GM19238 (cell line): ENCODE measurements around the gene OSBPL3.

Source experiments
- DNase-seq: peaks from one replicate; pipeline ENCODE4 v3.0.0; 2011; ENCODE audit warnings: low spot score; ENCODE audit not compliant: insufficient read length

Gene OSBPL3

GRCh38 chr7:24952464-24952863, 27.5 kb downstream of the OSBPL3 start:
- no peak for DNase-seq

- no peak for DNase-seq
Measured at GRCh38 chr7:24951441-24951980, 28.5 kb downstream of the OSBPL3 start.

- DNase-seq, result no peak
Measured at GRCh38 chr7:24949884-24950283, 30.1 kb downstream of the OSBPL3 start.

GRCh38 chr7:24948739-24949138, 31.2 kb downstream of the OSBPL3 start:
- DNase-seq, result no peak

- DNase-seq, result no peak
Measured at GRCh38 chr7:24946467-24946866, 33.5 kb downstream of the OSBPL3 start.

DNA sequence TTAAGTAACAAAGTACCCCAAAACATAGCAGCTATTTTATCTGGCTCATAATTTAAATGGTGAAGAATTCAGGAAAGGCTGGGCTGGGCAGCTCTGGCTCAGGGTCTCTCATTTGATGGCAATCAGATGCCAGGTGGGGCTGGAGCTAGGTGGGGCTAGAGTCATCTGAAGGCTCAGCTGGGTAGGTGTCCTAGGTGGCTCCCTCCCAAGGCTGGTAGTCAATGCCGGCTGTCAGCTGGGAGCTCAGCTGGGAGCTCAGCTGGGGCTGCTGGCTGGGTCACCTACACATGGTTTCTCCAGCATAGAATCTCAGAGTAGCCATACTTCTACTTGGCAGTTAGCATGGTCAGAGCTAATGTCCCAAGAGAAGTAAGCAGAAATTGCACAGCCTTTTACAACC, 34.1 kb downstream of the OSBPL3 start:
- no peak for DNase-seq

GRCh38 chr7:24943096-24943948, 36.7 kb downstream of the OSBPL3 start:
- no peak for DNase-seq

DNA sequence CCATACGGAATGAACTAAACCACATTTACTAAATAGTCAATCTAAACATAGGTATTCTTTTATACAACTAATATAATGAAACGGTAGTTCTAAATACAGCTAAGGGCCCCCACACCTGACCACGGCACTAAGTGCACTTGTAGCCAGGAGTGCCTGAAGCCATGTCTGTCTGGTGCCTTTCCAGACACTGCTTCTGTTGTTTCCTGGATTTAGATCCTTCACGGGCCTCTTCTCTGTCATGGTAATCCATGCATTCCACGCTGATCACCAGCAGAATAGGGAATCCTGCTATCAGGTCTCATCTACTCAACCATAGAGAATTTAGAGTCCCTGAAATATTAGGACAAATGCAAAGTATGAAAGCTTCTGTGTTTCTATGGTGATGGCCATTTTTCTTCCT, 37.8 kb downstream of the OSBPL3 start:
- DNase-seq, result no peak

GRCh38 chr7:24939416-24939815, 40.6 kb downstream of the OSBPL3 start:
- no peak for DNase-seq

DNA sequence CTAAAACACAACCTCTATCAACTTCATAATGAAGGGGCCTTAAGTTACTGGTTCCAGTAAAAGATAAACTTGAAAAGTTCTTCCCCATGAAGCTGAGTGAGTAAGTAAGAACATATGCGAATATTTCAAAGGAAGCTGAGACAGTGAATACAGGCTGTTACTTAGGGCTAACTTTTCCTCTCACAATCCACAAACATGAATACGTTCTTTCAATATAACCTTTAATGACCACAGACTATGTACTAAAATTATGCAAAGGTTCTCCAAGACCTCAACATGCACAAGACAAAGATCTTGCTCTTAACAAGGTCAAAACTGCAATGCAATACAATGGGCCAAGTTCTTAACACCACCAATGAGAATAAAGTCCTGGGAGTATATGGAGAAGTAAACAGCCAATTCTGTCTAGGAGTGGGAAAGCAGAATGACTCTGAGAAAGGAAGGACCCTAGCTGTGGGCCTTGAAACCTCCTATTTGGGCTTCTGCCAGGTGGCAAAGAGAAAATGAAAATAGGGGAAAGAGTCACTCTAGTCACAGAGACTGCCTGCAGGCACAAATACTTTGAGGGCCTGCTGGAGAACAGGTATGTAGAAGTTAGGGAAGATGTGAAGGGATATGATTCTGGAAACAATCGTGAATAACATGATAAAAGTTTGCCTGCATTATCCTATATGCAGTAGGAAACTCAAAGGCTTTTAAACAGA, 43.7 kb downstream of the OSBPL3 start:
- DNase-seq, result peak; percentile 22

- no peak for DNase-seq
Measured at GRCh38 chr7:24933298-24933697, 46.7 kb downstream of the OSBPL3 start.

GRCh38 chr7:24932815-24933214, 47.2 kb downstream of the OSBPL3 start:
- DNase-seq, result no peak

DNA sequence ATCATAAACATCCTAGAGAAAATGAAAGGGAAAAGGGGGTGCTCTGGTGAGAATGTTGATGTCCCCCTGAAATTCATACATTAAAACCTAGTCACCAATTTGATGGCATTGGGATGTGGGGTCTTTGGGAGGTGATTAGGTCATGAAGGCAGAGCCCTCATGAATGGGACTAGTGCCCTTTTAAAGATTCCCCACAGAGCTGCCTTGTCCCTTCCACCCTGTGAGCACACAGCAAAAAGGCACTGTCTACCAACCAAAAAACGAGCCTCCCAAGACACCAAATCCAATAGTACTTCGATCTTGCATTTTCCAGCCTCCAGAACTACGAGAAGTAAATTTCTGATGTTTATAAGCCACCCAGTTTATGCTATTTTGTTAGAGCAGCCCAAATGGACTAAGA, 47.6 kb downstream of the OSBPL3 start:
- no peak for DNase-seq

DNA sequence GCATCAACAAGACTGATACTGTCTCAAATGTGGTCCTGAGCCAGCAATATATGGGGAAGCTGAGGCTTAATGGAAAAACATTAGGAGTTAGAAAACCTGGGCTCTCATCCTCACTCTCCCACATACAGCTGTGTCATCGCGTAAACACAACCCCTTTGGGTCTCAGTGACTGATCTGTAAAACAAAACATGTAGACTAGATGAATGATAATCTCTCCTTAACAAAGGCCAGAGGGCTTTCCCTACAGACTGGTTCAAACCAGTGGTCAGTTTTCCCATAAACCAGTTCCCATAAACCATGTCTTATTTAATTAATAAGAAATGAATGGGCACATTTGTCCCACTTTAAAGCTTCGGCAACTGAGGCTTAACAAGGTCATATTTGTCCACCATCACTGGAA, 48.1 kb downstream of the OSBPL3 start:
- no peak for DNase-seq

- DNase-seq, result no peak
Measured at GRCh38 chr7:24930856-24931255, 49.1 kb downstream of the OSBPL3 start.

- DNase-seq, result no peak
Measured at GRCh38 chr7:24926623-24927524, 53.1 kb downstream of the OSBPL3 start.

DNA sequence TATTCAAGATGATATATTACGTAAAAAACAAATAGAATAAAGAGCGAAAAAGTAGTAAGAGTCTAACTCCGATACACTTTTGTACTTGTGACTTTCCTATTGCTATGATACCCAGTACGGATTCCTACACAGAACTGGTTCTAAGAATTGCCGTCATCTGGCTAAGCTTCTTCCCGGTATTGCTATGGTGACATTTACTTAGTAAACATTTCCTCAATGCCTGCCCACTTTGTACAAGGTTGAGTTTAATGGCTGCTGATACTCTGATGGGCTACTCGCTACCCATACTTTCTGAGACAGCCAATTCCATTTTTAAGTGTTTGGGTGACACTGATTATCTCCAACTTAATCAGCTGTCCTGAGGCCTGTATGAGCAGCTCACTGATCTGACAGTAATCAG, 55.6 kb downstream of the OSBPL3 start:
- no peak for DNase-seq

GRCh38 chr7:24923172-24923865, 56.7 kb downstream of the OSBPL3 start:
- no peak for DNase-seq

GRCh38 chr7:24922099-24922773, 57.7 kb downstream of the OSBPL3 start:
- no peak for DNase-seq

GRCh38 chr7:24921362-24921679, 58.7 kb downstream of the OSBPL3 start:
- DNase-seq, result no peak
